ENCODE measurements around the gene TUBB2A. TPM values are rescaled to one million over a fixed set of nuclear protein-coding genes. Genes with fewer than 3 reads are reported as not detected.
"Not testable (repeated sequence)": the region's sequence is repeated elsewhere in the genome, so short reads cannot be mapped to it uniquely, and the experiment has no call there.

Gene TUBB2A
- total RNA-seq, 1 donor from 2014 or later, result 24.3 TPM

- H3K4me1 Mint-ChIP-seq, result no peaks in the 10 kb centered on the region
- H3K27ac Mint-ChIP-seq, result no peak overlapping the region
- no peak for DNase-seq (ENCODE audit: low spot score in 2 of 2, unreplicated experiment in 2 of 2)
- no peak overlapping the region for H3K4me3 Mint-ChIP-seq
- no peak for TF ChIP-seq CTCF (IDR thresholded peaks at IDR 0.05; ENCODE audit: unreplicated experiment)
- no peaks in the 10 kb centered on the region for H3K9me3 Mint-ChIP-seq
- no peaks in the 10 kb centered on the region for H3K27me3 Mint-ChIP-seq (ENCODE audit: low read depth)
- H3K36me3 Mint-ChIP-seq, result peaks cover 63% of the 10 kb centered on the region
Observed at GRCh38 chr6:3138341-3138740, 19.0 kb downstream of the TUBB2A start.

GRCh38 chr6:3137873-3138272 lies 19.5 kb downstream of the TUBB2A start:
- H3K9me3 Mint-ChIP-seq; DNase-seq (ENCODE audit: low spot score in 2 of 2, unreplicated experiment in 2 of 2); H3K4me3 Mint-ChIP-seq; H3K27ac Mint-ChIP-seq; H3K27me3 Mint-ChIP-seq (ENCODE audit: low read depth); H3K4me1 Mint-ChIP-seq: not testable (repeated sequence)
- H3K36me3 Mint-ChIP-seq, result peaks cover 62% of the 10 kb centered on the region

GRCh38 chr6:3137057-3137777 lies 20.1 kb downstream of the TUBB2A start:
- Mint-ChIP-seq H3K4me1 (no peaks in the 10 kb centered on the region), H3K27ac (no peak overlapping the region), H3K9me3 (no peaks in the 10 kb centered on the region), H3K4me3 (no peak overlapping the region), H3K36me3 (peaks cover 64% of the 10 kb centered on the region), H3K27me3 (ENCODE audit: low read depth) (no peaks in the 10 kb centered on the region)
- no peak for TF ChIP-seq CTCF (IDR thresholded peaks at IDR 0.05; ENCODE audit: unreplicated experiment)
- no peak for DNase-seq (ENCODE audit: low spot score in 2 of 2, unreplicated experiment in 2 of 2)

- peaks cover 69% of the 10 kb centered on the region for H3K36me3 Mint-ChIP-seq
- DNase-seq (ENCODE audit: low spot score in 2 of 2, unreplicated experiment in 2 of 2), result no peak
- no peaks in the 10 kb centered on the region for H3K4me1 Mint-ChIP-seq
- no peaks in the 10 kb centered on the region for H3K27me3 Mint-ChIP-seq (ENCODE audit: low read depth)
- TF ChIP-seq CTCF (IDR thresholded peaks at IDR 0.05; ENCODE audit: unreplicated experiment), result no peak
- no peaks in the 10 kb centered on the region for H3K9me3 Mint-ChIP-seq
- no peak overlapping the region for H3K4me3 Mint-ChIP-seq
- H3K27ac Mint-ChIP-seq, result no peak overlapping the region
Observed at GRCh38 chr6:3136292-3137011, 20.9 kb downstream of the TUBB2A start.

- H3K36me3 Mint-ChIP-seq, result peaks cover 70% of the 10 kb centered on the region
Observed at GRCh38 chr6:3135668-3136291, 21.6 kb downstream of the TUBB2A start.

More at GRCh38 chr6:3135668-3136291, 21.6 kb downstream of the TUBB2A start:
- no peak overlapping the region for H3K4me3 Mint-ChIP-seq
- H3K27me3 Mint-ChIP-seq (ENCODE audit: low read depth), result no peaks in the 10 kb centered on the region
- TF ChIP-seq CTCF (IDR thresholded peaks at IDR 0.05; ENCODE audit: unreplicated experiment), result no peak
- no peak for DNase-seq (ENCODE audit: low spot score in 2 of 2, unreplicated experiment in 2 of 2)
- H3K9me3 Mint-ChIP-seq, result no peaks in the 10 kb centered on the region
- H3K27ac Mint-ChIP-seq, result no peak overlapping the region
- no peaks in the 10 kb centered on the region for H3K4me1 Mint-ChIP-seq

Data from mesothelial cell of epicardium (in vitro differentiated cells).